IMR-90 (cell line): ENCODE data around the gene ADRA2A. TPM values are rescaled to one million over a fixed set of nuclear protein-coding genes. Genes with fewer than 3 reads are reported as not detected.

Experiments used
- ATAC-seq: fragments of 200-7000 bp; cut with Tn5 transposase; 2 replicates; pipeline ENCODE4 v1.9.1; 2020; ENCODE audit warnings: low read depth, mild to moderate bottlenecking, moderate library complexity
- BruUV-seq: library from RNA; stranded (reverse); fragments of 400-500 nt; replicated peaks from 2 replicates; lab custom pipeline; 2021; lab: Mats Ljungman, UMichigan
- CTCF ChIA-PET: fragments of 300-600 bp; formaldehyde crosslinking; extraction: SDS; loops from one replicate; lab custom pipeline; 2021; ENCODE audit warnings: antibody characterized with exemption; lab: Yijun Ruan, JAX
- POLR2A ChIA-PET: fragments of 300-600 bp; sonication (Branson Sonifier 250); formaldehyde crosslinking; loops from one replicate; lab custom pipeline; 2022; ENCODE audit warnings: antibody characterized with exemption; ENCODE audit not compliant: unreplicated experiment; lab: Charles Lee
- DNase-seq: peaks from one replicate; pipeline ENCODE4 v3.0.0; 2013
- H2AFZ ChIP-seq: replicated peaks from 2 replicates; pipeline ENCODE3; 2013; ENCODE audit warnings: low read length, mild to moderate bottlenecking; ENCODE audit not compliant: poor library complexity
- H2AK5ac ChIP-seq: 2 replicates; pipeline ENCODE4 v1.6.1; 2013; ENCODE audit warnings: low read depth, low read length, inconsistent platforms
- H2AK9ac ChIP-seq: replicated peaks from 2 replicates; pipeline ENCODE3; 2013; ENCODE audit warnings: mild to moderate bottlenecking, low read depth, low read length, moderate library complexity; ENCODE audit not compliant: poor library complexity
- H2BK120ac ChIP-seq: 2 replicates; pipeline ENCODE4 v1.6.1; 2013; ENCODE audit warnings: low read depth, low read length, inconsistent platforms
- H2BK15ac ChIP-seq: 3 replicates; pipeline ENCODE4 v1.6.1; 2013; ENCODE audit warnings: low read depth, low read length, inconsistent platforms
- H2BK20ac ChIP-seq: 2 replicates; pipeline ENCODE4 v1.6.1; 2013; ENCODE audit warnings: low read depth, mild to moderate bottlenecking, inconsistent platforms, low read length, moderate library complexity
- H2BK5ac ChIP-seq: 2 replicates; pipeline ENCODE4 v1.6.1; 2013; ENCODE audit warnings: mild to moderate bottlenecking, low read depth, low read length, inconsistent platforms; ENCODE audit not compliant: poor library complexity, severe bottlenecking
- H3K14ac ChIP-seq: replicated peaks from 2 replicates; pipeline ENCODE4 v1.6.1; 2013; ENCODE audit warnings: low read depth, low read length, inconsistent platforms
- H3K18ac ChIP-seq: 2 replicates; pipeline ENCODE4 v1.6.1; 2013; ENCODE audit warnings: low read depth, low read length, control low read depth
- H3K23ac ChIP-seq: 2 replicates; pipeline ENCODE4 v1.6.1; 2013; ENCODE audit warnings: low read depth, low read length, inconsistent platforms
- H3K27ac ChIP-seq: 2 replicates; pipeline ENCODE4 v1.5.1; 2013; ENCODE audit warnings: mild to moderate bottlenecking, control low read depth, low read length; ENCODE audit not compliant: insufficient read depth
- H3K27me3 ChIP-seq: 2 replicates; pipeline ENCODE4 v1.6.1; 2013; ENCODE audit warnings: low read length; ENCODE audit not compliant: control insufficient read depth, insufficient read depth
- H3K36me3 ChIP-seq: 2 replicates; pipeline ENCODE4 v1.6.1; 2013; ENCODE audit warnings: low read length, mixed read lengths; ENCODE audit not compliant: control insufficient read depth, insufficient read depth
- H3K4ac ChIP-seq: 2 replicates; pipeline ENCODE4 v1.6.1; 2013; ENCODE audit warnings: low read depth, low read length, inconsistent platforms
- H3K4me1 ChIP-seq: 2 replicates; pipeline ENCODE4 v1.6.1; 2013; ENCODE audit warnings: low read length, mixed read lengths; ENCODE audit not compliant: control insufficient read depth, insufficient read depth
- H3K4me2 ChIP-seq: 2 replicates; pipeline ENCODE4 v1.6.1; 2013; ENCODE audit warnings: low read depth, mild to moderate bottlenecking, control low read depth, low read length, moderate library complexity
- H3K4me3 ChIP-seq: 2 replicates; pipeline ENCODE4 v1.5.1; 2013; ENCODE audit warnings: low read depth, mild to moderate bottlenecking, control low read depth, low read length, moderate library complexity; ENCODE audit not compliant: insufficient read depth
- H3K56ac ChIP-seq: 2 replicates; pipeline ENCODE4 v1.6.1; 2013; ENCODE audit warnings: low read length, inconsistent platforms; ENCODE audit not compliant: insufficient read depth; ENCODE audit errors: extremely low read depth
- H3K79me1 ChIP-seq, 2 experiments: 2 replicates each; pipeline ENCODE4 v1.6.1; 2013; ENCODE audit warnings: low read length in 2 of 2, inconsistent platforms in 1 of 2, low read depth in 1 of 2
- H3K9ac ChIP-seq: 2 replicates; pipeline ENCODE4 v1.6.1; 2013; ENCODE audit warnings: low read depth, low read length, control low read depth
- H3K9me1 ChIP-seq: 2 replicates; pipeline ENCODE4 v1.6.1; 2013; ENCODE audit warnings: low read length, inconsistent platforms; ENCODE audit not compliant: insufficient read depth
- H3K9me3 ChIP-seq: 2 replicates; pipeline ENCODE4 v1.6.1; 2013; ENCODE audit warnings: low read length; ENCODE audit not compliant: control insufficient read depth, insufficient read depth
- H4K20me1 ChIP-seq: 2 replicates; pipeline ENCODE4 v1.6.1; 2013; ENCODE audit warnings: low read length, inconsistent platforms; ENCODE audit not compliant: insufficient read depth
- H4K5ac ChIP-seq: 2 replicates; pipeline ENCODE4 v1.6.1; 2013; ENCODE audit warnings: mild to moderate bottlenecking, low read depth, low read length, control low read depth
- H4K8ac ChIP-seq, 2 experiments: 2 replicates each; pipeline ENCODE4 v1.6.1; 2013; ENCODE audit warnings: low read depth in 2 of 2, low read length in 2 of 2, control low read depth in 1 of 2, inconsistent platforms in 1 of 2
- H4K91ac ChIP-seq: 2 replicates; pipeline ENCODE4 v1.6.1; 2013; ENCODE audit warnings: low read depth, low read length, inconsistent platforms; ENCODE audit not compliant: insufficient read depth
- BHLHE40 ChIP-seq: fragments of 150-350 bp; IDR thresholded peaks from 2 replicates; pipeline ENCODE4 v1.6.1; 2016; ENCODE audit warnings: mild to moderate bottlenecking, low read depth, low read length
- CEBPB ChIP-seq: IDR thresholded peaks from 2 replicates; pipeline ENCODE4 v1.6.1; 2012; ENCODE audit warnings: low read depth, low read length, improper control_type of control experiment
- CHD1 ChIP-seq: IDR thresholded peaks from 2 replicates; pipeline ENCODE4 v1.6.1; 2012; ENCODE audit warnings: low read depth, low read length, improper control_type of control experiment
- FOS ChIP-seq: fragments of 150-350 bp; IDR thresholded peaks from 2 replicates; pipeline ENCODE4 v1.6.1; 2016; ENCODE audit warnings: low read depth, low read length
- MAFK ChIP-seq: IDR thresholded peaks from 2 replicates; pipeline ENCODE4 v1.6.1; 2012; ENCODE audit warnings: low read depth, low read length, improper control_type of control experiment
- MAZ ChIP-seq: IDR thresholded peaks from 2 replicates; pipeline ENCODE4 v1.6.1; 2012; ENCODE audit warnings: low read depth, mild to moderate bottlenecking, low read length, improper control_type of control experiment, moderate library complexity, borderline replicate concordance
- MXI1 ChIP-seq: IDR thresholded peaks from 2 replicates; pipeline ENCODE4 v1.6.1; 2012; ENCODE audit warnings: low read depth, mild to moderate bottlenecking, low read length, moderate library complexity, borderline replicate concordance
- NFE2L2 ChIP-seq: fragments of 150-350 bp; IDR thresholded peaks from 2 replicates; pipeline ENCODE4 v1.6.1; 2016; ENCODE audit warnings: low read depth, mild to moderate bottlenecking, low read length
- RAD21 ChIP-seq: IDR thresholded peaks from 2 replicates; pipeline ENCODE4 v1.6.1; 2012; ENCODE audit warnings: low read length, improper control_type of control experiment
- RCOR1 ChIP-seq: IDR thresholded peaks from 2 replicates; pipeline ENCODE4 v1.6.1; 2012; ENCODE audit warnings: mild to moderate bottlenecking, low read length, improper control_type of control experiment; ENCODE audit not compliant: insufficient replicate concordance
- RFX5 ChIP-seq: IDR thresholded peaks from 2 replicates; pipeline ENCODE4 v1.8.0; 2012; ENCODE audit warnings: low read depth, mild to moderate bottlenecking, low read length, moderate library complexity
- SMC3 ChIP-seq: fragments of 150-350 bp; IDR thresholded peaks from 2 replicates; pipeline ENCODE4 v1.6.1; 2016; ENCODE audit warnings: low read depth, mild to moderate bottlenecking, antibody characterized with exemption, low read length, moderate library complexity
- WGBS, 2 experiments: methylation state at CpG; one replicate each; pipeline versions ENCODE4 v1.1.5 to v1.1.7; 2013; ENCODE audit warnings: missing lambda C conversion rate in 2 of 2; ENCODE audit not compliant: insufficient read length in 1 of 2; ENCODE audit errors: extremely low coverage in 2 of 2; 5-methylcytosine and 5-hydroxymethylcytosine counted together
- dilution Hi-C: fragments of 300-500 bp; cut with HindIII; formaldehyde crosslinking; loops from one replicate; pipeline ENCODE4 v1.14.3; 2018; ENCODE audit warnings: low sequenced_read_pairs; ENCODE audit not compliant: unreplicated experiment
- in situ Hi-C: fragments of 300-500 bp; cut with MboI; formaldehyde crosslinking; loops from 3 replicates; pipeline ENCODE4 v1.14.3; 2019; ENCODE audit warnings: low sequenced_read_pairs, inconsistent platforms, mixed read lengths
- intact Hi-C: fragments of 100-400 bp; cut with micrococcal nuclease; formaldehyde crosslinking; loops from 2 replicates; pipeline ENCODE4 v1.10.0; 2022
- polyA plus RNA-seq, 3 experiments: library from polyadenylated mRNA; depleted of rRNA; stranded (reverse); fragments of >200 nt; gene quantifications; 2 replicates each; pipeline ENCODE4 v1.2.3, GENCODE V29; 2012; ENCODE audit warnings: low replicate concordance in 1 of 3
- total RNA-seq: library from RNA; depleted of rRNA; stranded (reverse); fragments of >200 nt; gene quantifications from 2 replicates; pipeline ENCODE4 v1.2.3, GENCODE V29; 2012
- TF ChIP-seq, protein P1 (sequence below): conservative IDR thresholded peaks from 2 replicates; pipeline ENCODE4 v1.5.1; 2012; ENCODE audit warnings: mild to moderate bottlenecking, low read depth, low read length, improper control_type of control experiment
- TF ChIP-seq, protein P2 (sequence below): fragments of 150-350 bp; IDR thresholded peaks from 2 replicates; pipeline ENCODE4 v1.6.1; 2016; ENCODE audit warnings: low read depth, mild to moderate bottlenecking, low read length, moderate library complexity, borderline replicate concordance
- TF ChIP-seq, protein P3 (sequence below): fragments of 150-350 bp; IDR thresholded peaks from 2 replicates; pipeline ENCODE4 v1.6.1; 2017; ENCODE audit warnings: mild to moderate bottlenecking, antibody characterized with exemption, low read length, low read depth

ADRA2A gene
- total and polyA plus RNA-seq, 2 of the 4 experiments (the other 2 are of a cell fraction): not detected

DNA sequence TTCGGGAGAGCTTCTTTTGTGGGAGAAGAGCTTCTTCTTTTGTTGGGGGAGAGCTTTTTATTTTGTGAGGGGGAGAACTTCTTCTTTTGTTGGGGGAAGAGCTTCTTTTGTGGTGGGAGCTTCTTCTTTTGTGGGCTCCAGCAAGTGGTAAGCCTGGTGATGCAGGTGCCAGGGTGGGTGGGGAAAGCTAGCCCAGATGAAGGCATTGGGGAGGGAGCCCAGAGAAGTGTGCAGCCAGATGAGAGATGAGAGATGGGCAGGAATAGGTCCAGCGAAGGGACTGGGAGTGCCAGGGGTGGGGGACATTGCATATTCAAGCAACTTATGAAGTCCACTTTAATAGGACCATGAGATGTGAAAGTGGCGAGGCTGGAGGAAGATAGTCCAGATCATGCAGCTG lies 9.7 kb downstream of the ADRA2A start:
- no peak overlapping the region for H4K5ac ChIP-seq
- no peak overlapping the region for H2AK9ac ChIP-seq
- DNase-seq (no peak), ATAC-seq (no peak)
- no peak overlapping the region for H4K91ac ChIP-seq
- no peaks in the 10 kb centered on the region for H3K4me1 ChIP-seq
- H2BK120ac ChIP-seq: no peak overlapping the region
- no peak overlapping the region for H3K56ac ChIP-seq
- no peaks in the 10 kb centered on the region for H3K9me3 ChIP-seq
- POLR2A ChIA-PET: no interaction called here
- H4K8ac ChIP-seq: no peak overlapping the region
- intact Hi-C loops (no loop called here), dilution Hi-C loops (no loop called here), in situ Hi-C loops (loop anchor here (25.0 kb wide), 1 partner anchor 1226 kb away; no protein-coding TSS in a partner anchor)
- no peak overlapping the region for H2BK15ac ChIP-seq
- CTCF ChIA-PET: interaction anchor here (2.1 kb wide), 1 partner anchor 10 kb away, joined by 9 read pairs; the partner anchor contains the start of gene ADRA2A
- H3K9me1 ChIP-seq: no peaks in the 10 kb centered on the region
- H3K79me1 ChIP-seq: no peaks in the 10 kb centered on the region
- no peak overlapping the region for H3K27ac ChIP-seq
- H3K4ac ChIP-seq: no peak overlapping the region
- H3K27me3 ChIP-seq: peaks cover 13% of the 10 kb centered on the region
- no peak overlapping the region for H2BK20ac ChIP-seq
- no peak overlapping the region for H3K4me3 ChIP-seq
- BruUV-seq: no TSS peak
- no peak overlapping the region for H2AK5ac ChIP-seq
- H2AFZ ChIP-seq: no peak overlapping the region
- H3K36me3 ChIP-seq: no peaks in the 10 kb centered on the region
- H3K9ac ChIP-seq: no peak overlapping the region
- WGBS, 2 experiments: 13% methylated on average over 1 of the region's 3 CpGs; no CpG with 5 or more reads in 1 of the 2 experiments
- H3K14ac ChIP-seq: no peak overlapping the region
- no peaks in the 10 kb centered on the region for H4K20me1 ChIP-seq
- TF ChIP-seq RFX5 (no peak), MAFK (no peak), NFE2L2 (no peak), SMC3 (no peak), MAZ (no peak), FOS (no peak), BHLHE40 (no peak), CEBPB (no peak), RAD21 (no peak), MXI1 (no peak), RCOR1 (no peak), CHD1 (no peak)
- TF ChIP-seq, protein P1, sequence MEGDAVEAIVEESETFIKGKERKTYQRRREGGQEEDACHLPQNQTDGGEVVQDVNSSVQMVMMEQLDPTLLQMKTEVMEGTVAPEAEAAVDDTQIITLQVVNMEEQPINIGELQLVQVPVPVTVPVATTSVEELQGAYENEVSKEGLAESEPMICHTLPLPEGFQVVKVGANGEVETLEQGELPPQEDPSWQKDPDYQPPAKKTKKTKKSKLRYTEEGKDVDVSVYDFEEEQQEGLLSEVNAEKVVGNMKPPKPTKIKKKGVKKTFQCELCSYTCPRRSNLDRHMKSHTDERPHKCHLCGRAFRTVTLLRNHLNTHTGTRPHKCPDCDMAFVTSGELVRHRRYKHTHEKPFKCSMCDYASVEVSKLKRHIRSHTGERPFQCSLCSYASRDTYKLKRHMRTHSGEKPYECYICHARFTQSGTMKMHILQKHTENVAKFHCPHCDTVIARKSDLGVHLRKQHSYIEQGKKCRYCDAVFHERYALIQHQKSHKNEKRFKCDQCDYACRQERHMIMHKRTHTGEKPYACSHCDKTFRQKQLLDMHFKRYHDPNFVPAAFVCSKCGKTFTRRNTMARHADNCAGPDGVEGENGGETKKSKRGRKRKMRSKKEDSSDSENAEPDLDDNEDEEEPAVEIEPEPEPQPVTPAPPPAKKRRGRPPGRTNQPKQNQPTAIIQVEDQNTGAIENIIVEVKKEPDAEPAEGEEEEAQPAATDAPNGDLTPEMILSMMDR: no peak
- TF ChIP-seq, protein P2, sequence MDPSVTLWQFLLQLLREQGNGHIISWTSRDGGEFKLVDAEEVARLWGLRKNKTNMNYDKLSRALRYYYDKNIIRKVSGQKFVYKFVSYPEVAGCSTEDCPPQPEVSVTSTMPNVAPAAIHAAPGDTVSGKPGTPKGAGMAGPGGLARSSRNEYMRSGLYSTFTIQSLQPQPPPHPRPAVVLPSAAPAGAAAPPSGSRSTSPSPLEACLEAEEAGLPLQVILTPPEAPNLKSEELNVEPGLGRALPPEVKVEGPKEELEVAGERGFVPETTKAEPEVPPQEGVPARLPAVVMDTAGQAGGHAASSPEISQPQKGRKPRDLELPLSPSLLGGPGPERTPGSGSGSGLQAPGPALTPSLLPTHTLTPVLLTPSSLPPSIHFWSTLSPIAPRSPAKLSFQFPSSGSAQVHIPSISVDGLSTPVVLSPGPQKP: no peak
- TF ChIP-seq, protein P3, sequence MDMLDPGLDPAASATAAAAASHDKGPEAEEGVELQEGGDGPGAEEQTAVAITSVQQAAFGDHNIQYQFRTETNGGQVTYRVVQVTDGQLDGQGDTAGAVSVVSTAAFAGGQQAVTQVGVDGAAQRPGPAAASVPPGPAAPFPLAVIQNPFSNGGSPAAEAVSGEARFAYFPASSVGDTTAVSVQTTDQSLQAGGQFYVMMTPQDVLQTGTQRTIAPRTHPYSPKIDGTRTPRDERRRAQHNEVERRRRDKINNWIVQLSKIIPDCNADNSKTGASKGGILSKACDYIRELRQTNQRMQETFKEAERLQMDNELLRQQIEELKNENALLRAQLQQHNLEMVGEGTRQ: no peak
- H2BK5ac ChIP-seq: no peak overlapping the region
- no peak overlapping the region for H3K4me2 ChIP-seq
- H3K18ac ChIP-seq: no peak overlapping the region
- no peak overlapping the region for H3K23ac ChIP-seq
